K562 (cell line): ENCODE data around the gene WDR64. TPM values are rescaled to one million over a fixed set of nuclear protein-coding genes. Genes with fewer than 3 reads are reported as not detected.

Experiments
- ATF3 ChIP-seq, 2 experiments: fragments of 450-650 bp in 1 of 2; sonication (generic) in 1 of 2; formaldehyde crosslinking in 1 of 2; IDR thresholded peaks in 1 of 2; conservative IDR thresholded peaks in 1 of 2; 2 replicates each; pipeline versions ENCODE4 v1.6.1 to v1.8.1; 2016 to 2023; ENCODE audit warnings: mild to moderate bottlenecking in 2 of 2, moderate library complexity in 2 of 2, inconsistent platforms in 1 of 2, missing genetic modification reagents in 1 of 2
- ATF6 ChIP-seq: sonication (generic); formaldehyde crosslinking; IDR thresholded peaks from 2 replicates; pipeline ENCODE4 v1.4.0; 2020; ENCODE audit warnings: mild to moderate bottlenecking, missing genetic modification reagents
- CBX3 ChIP-seq, 2 experiments: IDR thresholded peaks; 1 replicate in 1 of 2; 2 replicates in 1 of 2; pipeline ENCODE4 v1.6.1; 2012; ENCODE audit warnings: inconsistent platforms in 2 of 2, low read length in 2 of 2, borderline replicate concordance in 1 of 2, control low read depth in 1 of 2
- CHD2 ChIP-seq: IDR thresholded peaks from 2 replicates; pipeline ENCODE4 v1.6.1; 2011; ENCODE audit warnings: low read depth, low read length
- NR3C1 ChIP-seq: sonication (generic); formaldehyde crosslinking; IDR thresholded peaks from 2 replicates; pipeline ENCODE4 v1.8.1; 2022; ENCODE audit warnings: missing genetic modification reagents
- PYGO2 ChIP-seq: fragments of 450-650 bp; IDR thresholded peaks from 2 replicates; pipeline ENCODE4 v1.6.1; 2016; ENCODE audit warnings: mild to moderate bottlenecking, missing genetic modification characterization, moderate library complexity, missing compliant biosample characterization
- SAFB2 ChIP-seq: fragments of 200-400 bp; formaldehyde crosslinking; IDR thresholded peaks from 2 replicates; pipeline ENCODE4 v1.6.1; 2018; ENCODE audit warnings: borderline replicate concordance, low read length, low read depth, moderate library complexity; ENCODE audit not compliant: severe bottlenecking
- STAT5A ChIP-seq: IDR thresholded peaks from 2 replicates; pipeline ENCODE4 v1.6.1; 2012; ENCODE audit warnings: low read length, inconsistent platforms, borderline replicate concordance
- TAF1 ChIP-seq: IDR thresholded peaks from 2 replicates; pipeline ENCODE4 v1.6.1; 2011; ENCODE audit warnings: mild to moderate bottlenecking, low read length, moderate library complexity; ENCODE audit not compliant: insufficient read depth, control insufficient read depth, severe bottlenecking; ENCODE audit errors: extremely low read depth
- VEZF1 ChIP-seq: fragments of 200-800 bp; sonication (Bioruptor generic); IDR thresholded peaks from 2 replicates; pipeline ENCODE4 v1.6.1; 2017; ENCODE audit warnings: missing genetic modification characterization, missing compliant biosample characterization
- ZFP1 ChIP-seq: fragments of 450-650 bp; formaldehyde crosslinking; IDR thresholded peaks from 2 replicates; pipeline ENCODE4 v1.4.0; 2020; ENCODE audit warnings: mild to moderate bottlenecking, mixed read lengths
- ZNF184 ChIP-seq: sonication (generic); formaldehyde crosslinking; IDR thresholded peaks from 2 replicates; pipeline ENCODE4 v1.5.0; 2020; ENCODE audit warnings: missing genetic modification reagents
- ZNF318 ChIP-seq, 2 experiments: fragments of 450-650 bp; IDR thresholded peaks; 2 replicates each; pipeline ENCODE4 v1.6.1; 2016; ENCODE audit warnings: mild to moderate bottlenecking in 2 of 2, borderline replicate concordance in 1 of 2, low read depth in 1 of 2, moderate library complexity in 1 of 2
- polyA plus RNA-seq, 8 experiments: library from polyadenylated mRNA; depleted of rRNA in 4 of 8; stranded (reverse) in 5 of 8; unstranded in 3 of 8; fragments of >200 nt; fragmentation: Nextera tagmentation in 2 of 8; fragmentation: Illumina TruSeq in 1 of 8; extraction: Ambion mirVana in 2 of 8; extraction: Trizol in 1 of 8; gene quantifications; 2 replicates each; pipeline versions ENCODE4 v1.2.1 to v1.2.3, GENCODE V29; 2011 to 2014; ENCODE audit warnings: inconsistent platforms in 1 of 8, missing spikeins in 1 of 8
- total RNA-seq, 7 experiments: library from RNA; depleted of rRNA in 6 of 7; stranded (reverse); fragments of >200 nt in 6 of 7; fragmentation: Illumina TruSeq in 2 of 7; extraction: Trizol in 2 of 7; gene quantifications; 2 replicates each; pipeline versions ENCODE4 v1.2.1 to v1.2.3, GENCODE V29; 2011 to 2021; ENCODE audit warnings: low replicate concordance in 1 of 7

The WDR64 gene
- total and polyA plus RNA-seq, 9 of the 15 experiments (the other 6 are each of a cell fraction or from before 2014, with no cell fraction given) = 0.06 to 0.29 (median 0.19) TPM; not detected in 5

- TF ChIP-seq ZNF318 (IDR thresholded peaks at IDR 0.05; ENCODE audit: borderline replicate concordance in 1 of 2, low read depth in 1 of 2) = peak in 1 of 2 experiments; percentile 43; a peak in 2 of 4 replicates
- TF ChIP-seq VEZF1 (CRISPR knock-in tag) = peak; percentile 58
- TF ChIP-seq TAF1 = peak; percentile 2
- TF ChIP-seq SAFB2 = no peak
- TF ChIP-seq ZFP1 (CRISPR knock-in tag) = no peak
- TF ChIP-seq CHD2 = no peak
- peak in 1 of 2 experiments; percentile 73; a peak in 2 of 3 replicates for TF ChIP-seq CBX3 (IDR thresholded peaks at IDR 0.05; ENCODE audit: borderline replicate concordance in 1 of 2, low read length in 2 of 2)
- peak; percentile 94 for TF ChIP-seq STAT5A
- TF ChIP-seq PYGO2 (tag) = peak; percentile 17; the same call in 1 of the 2 replicates
- TF ChIP-seq ATF6 (CRISPR knock-in tag) = 0 out of 2 replicates have a peak, but pooled peaks have one; percentile 49
- no peak for TF ChIP-seq NR3C1 (CRISPR knock-in tag)
- TF ChIP-seq ATF3 (IDR thresholded peaks at IDR 0.05) = peak; percentile 93
- TF ChIP-seq ATF3 (CRISPR knock-in tag; conservative IDR thresholded peaks at IDR 0.05) = peak; percentile 65
- no peak for TF ChIP-seq ZNF184 (CRISPR knock-in tag)
Observed at GRCh38 chr1:241696172-241696814, 44.2 kb downstream of the WDR64 start (continued).
